WERI-Rb-1 (cell line): ENCODE measurements around the gene EMC9.

Source experiments
- DNase-seq: peaks from one replicate; pipeline ENCODE4 v3.0.0-alpha.2; 2020
- H3K27ac ChIP-seq: fragments of 250-450 bp; sonication (Bioruptor Pico); 2 replicates; pipeline ENCODE4 v1.5.1; 2020; ENCODE audit warnings: mild to moderate bottlenecking, moderate library complexity
- H3K27me3 ChIP-seq: fragments of 250-450 bp; sonication (Bioruptor Pico); 2 replicates; pipeline ENCODE4 v1.5.1; 2021; ENCODE audit warnings: mild to moderate bottlenecking, low read depth, moderate library complexity; ENCODE audit not compliant: insufficient read depth, severe bottlenecking
- H3K36me3 ChIP-seq: fragments of 250-450 bp; sonication (Bioruptor Pico); 2 replicates; pipeline ENCODE4 v1.5.1; 2020; ENCODE audit warnings: mild to moderate bottlenecking, moderate library complexity
- H3K4me3 ChIP-seq: 2 replicates; pipeline ENCODE4 v1.5.1; 2011; ENCODE audit warnings: low read depth, mild to moderate bottlenecking, control low read depth, low read length
- H3K9me3 ChIP-seq: fragments of 250-450 bp; sonication (Bioruptor Pico); 2 replicates; pipeline ENCODE4 v1.5.1; 2021; ENCODE audit warnings: mild to moderate bottlenecking, moderate library complexity; ENCODE audit not compliant: severe bottlenecking
- TF ChIP-seq, protein P1 (sequence below): IDR thresholded peaks from 2 replicates; pipeline ENCODE4 v1.5.1; 2011; ENCODE audit warnings: low read depth, mild to moderate bottlenecking, control low read depth, inconsistent platforms, low read length

EMC9 gene

DNA sequence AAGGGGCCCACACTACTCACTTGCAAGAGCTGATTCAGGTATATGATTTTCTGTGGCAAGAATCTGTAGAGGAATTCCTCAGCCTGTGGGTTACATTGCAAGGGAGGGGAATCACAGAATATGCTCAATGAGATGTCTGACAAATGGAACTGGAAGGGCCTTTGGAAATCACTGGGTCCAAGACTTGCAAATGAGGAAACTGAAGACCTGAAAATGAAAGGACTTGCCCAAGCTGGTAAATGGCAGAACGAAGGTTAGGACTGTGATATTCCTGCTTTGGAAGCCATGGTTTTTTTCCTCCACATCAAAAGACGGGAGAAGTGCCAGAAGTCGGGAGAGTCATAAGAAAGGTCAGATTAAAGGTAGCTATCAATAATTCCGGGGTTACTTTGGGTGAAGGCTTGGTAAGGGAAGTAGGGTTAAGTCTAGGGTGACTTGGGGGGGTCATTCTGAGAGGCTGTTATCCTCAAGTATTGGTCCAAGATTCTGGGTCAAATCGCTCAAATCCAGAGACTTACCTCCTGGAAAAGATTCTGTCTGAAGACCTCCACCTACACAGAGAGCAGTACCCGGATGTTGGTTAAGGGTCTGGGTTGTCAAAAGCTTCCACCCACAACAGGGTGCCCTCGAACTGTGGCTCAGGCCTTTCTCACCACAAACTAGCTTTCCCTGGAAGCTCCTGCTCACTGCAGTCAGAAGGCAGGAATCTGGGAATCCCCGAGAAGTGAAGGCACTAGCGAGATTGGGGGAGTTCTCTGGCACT lies 4.5 kb upstream of the EMC9 start:
- TF ChIP-seq, protein P1, sequence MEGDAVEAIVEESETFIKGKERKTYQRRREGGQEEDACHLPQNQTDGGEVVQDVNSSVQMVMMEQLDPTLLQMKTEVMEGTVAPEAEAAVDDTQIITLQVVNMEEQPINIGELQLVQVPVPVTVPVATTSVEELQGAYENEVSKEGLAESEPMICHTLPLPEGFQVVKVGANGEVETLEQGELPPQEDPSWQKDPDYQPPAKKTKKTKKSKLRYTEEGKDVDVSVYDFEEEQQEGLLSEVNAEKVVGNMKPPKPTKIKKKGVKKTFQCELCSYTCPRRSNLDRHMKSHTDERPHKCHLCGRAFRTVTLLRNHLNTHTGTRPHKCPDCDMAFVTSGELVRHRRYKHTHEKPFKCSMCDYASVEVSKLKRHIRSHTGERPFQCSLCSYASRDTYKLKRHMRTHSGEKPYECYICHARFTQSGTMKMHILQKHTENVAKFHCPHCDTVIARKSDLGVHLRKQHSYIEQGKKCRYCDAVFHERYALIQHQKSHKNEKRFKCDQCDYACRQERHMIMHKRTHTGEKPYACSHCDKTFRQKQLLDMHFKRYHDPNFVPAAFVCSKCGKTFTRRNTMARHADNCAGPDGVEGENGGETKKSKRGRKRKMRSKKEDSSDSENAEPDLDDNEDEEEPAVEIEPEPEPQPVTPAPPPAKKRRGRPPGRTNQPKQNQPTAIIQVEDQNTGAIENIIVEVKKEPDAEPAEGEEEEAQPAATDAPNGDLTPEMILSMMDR: no peak
- Histone ChIP-seq H3K27ac (peak overlapping the region; percentile 76), H3K36me3 (peaks cover 40% of the 10 kb centered on the region), H3K4me3 (peak overlapping the region; percentile 60), H3K27me3 (no peaks in the 10 kb centered on the region), H3K9me3 (no peaks in the 10 kb centered on the region)
- DNase-seq: no peak

DNA sequence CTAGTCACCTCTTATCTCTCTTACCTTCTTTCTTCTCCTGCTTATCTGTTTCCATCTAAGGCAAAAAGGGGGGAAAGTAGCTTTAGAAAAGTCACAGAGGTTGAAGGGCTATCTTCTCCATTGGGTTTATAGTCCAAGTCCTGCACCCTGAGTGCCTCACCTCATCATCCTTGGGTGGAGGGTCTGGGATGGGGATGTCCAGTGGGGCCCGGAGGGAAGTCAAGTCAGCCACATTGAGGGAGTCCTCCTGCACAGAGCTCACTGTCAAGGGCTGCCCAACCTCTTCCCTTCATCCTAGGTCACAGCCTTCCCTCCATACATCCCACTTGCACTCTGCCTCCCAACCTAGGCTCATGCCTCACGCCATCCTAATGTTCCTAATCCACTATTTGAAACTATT lies 3.8 kb upstream of the EMC9 start:
- Histone ChIP-seq H3K4me3 (no peak overlapping the region), H3K27ac (no peak overlapping the region), H3K36me3 (peaks cover 35% of the 10 kb centered on the region), H3K9me3 (no peaks in the 10 kb centered on the region), H3K27me3 (no peaks in the 10 kb centered on the region)
- DNase-seq: no peak
- TF ChIP-seq, protein P1: no peak

- Histone ChIP-seq H3K27ac (no peak overlapping the region), H3K9me3 (no peaks in the 10 kb centered on the region), H3K27me3 (no peaks in the 10 kb centered on the region), H3K4me3 (no peak overlapping the region), H3K36me3 (peaks cover 32% of the 10 kb centered on the region)
- no peak for DNase-seq
- TF ChIP-seq, protein P1: no peak
Measured at GRCh38 chr14:24144451-24144850, 3.1 kb upstream of the EMC9 start.

- no peak overlapping the region for H3K27ac ChIP-seq
- TF ChIP-seq, protein P1: no peak
- H3K4me3 ChIP-seq: no peak overlapping the region
- no peaks in the 10 kb centered on the region for H3K9me3 ChIP-seq
- DNase-seq: no peak
- no peaks in the 10 kb centered on the region for H3K27me3 ChIP-seq
- H3K36me3 ChIP-seq: peaks cover 32% of the 10 kb centered on the region
Measured at GRCh38 chr14:24143511-24143910, 2.1 kb upstream of the EMC9 start.

DNA sequence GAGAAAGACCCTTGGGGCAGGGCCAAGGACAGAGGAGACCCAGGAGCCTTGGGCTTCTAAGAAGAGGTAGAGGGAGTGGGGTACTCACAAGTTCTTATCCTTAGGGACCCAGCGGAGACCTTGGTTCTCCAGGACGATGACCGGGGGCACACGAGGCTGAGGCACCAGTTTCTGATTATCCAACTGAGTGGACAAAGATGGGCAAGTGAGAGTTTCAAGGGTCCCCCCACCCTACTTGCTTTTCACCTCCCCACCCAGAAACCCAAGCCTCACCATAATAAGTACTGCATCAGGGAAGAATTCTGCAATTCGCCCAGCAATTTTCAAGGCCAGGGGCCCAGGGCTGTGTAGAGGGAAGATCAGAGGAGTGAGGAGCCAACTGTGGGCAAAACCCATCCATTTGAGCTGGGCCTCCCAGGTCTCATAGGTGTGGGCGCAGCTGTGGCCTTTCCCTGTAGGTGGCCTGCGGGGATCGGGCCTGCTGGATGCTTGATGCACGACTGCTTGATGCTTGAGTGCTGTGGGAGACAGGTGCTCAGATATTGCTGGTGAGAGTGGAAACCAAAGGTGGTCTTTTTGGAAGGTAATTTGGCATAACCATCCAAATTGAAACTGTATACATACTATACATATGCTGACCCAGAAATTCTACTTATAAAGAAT lies 2.0 kb downstream of the EMC9 start:
- Histone ChIP-seq H3K4me3 (peak overlapping the region; percentile 87), H3K36me3 (peaks cover 38% of the 10 kb centered on the region), H3K27ac (peak overlapping the region; percentile 96; the same call in 1 of the 2 replicates), H3K27me3 (no peaks in the 10 kb centered on the region), H3K9me3 (no peaks in the 10 kb centered on the region)
- TF ChIP-seq, protein P1: peak; percentile 23; the same call in 1 of the 2 replicates
- peak; percentile 35 for DNase-seq
